ENCODE measurements around the gene PSMG4.

The PSMG4 gene

GRCh38 chr6:3252369-3252768, 6.4 kb upstream of the PSMG4 start:
- DNase-seq, result no peak

- no peak for DNase-seq
Observed at GRCh38 chr6:3252861-3253596, 5.7 kb upstream of the PSMG4 start.

DNA sequence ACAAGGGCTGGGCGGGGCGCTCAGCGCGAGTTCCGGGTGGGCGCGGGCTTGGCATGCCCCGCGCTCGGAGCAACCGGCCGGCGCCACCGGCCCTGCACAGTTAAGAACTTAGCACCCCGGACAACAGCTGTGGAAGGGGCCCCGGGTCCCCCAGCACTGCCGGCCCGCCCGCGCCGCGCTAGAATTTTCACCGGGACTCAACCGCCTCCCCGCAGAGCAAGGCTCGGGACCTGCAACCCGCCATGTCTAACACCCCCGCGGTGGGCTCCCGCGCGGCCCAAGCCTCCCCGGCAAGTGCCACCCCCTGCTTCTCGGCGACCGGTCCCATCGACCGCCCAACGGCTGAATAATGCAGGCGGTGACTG, 5.2 kb upstream of the PSMG4 start:
- DNase-seq, result no peak

DNA sequence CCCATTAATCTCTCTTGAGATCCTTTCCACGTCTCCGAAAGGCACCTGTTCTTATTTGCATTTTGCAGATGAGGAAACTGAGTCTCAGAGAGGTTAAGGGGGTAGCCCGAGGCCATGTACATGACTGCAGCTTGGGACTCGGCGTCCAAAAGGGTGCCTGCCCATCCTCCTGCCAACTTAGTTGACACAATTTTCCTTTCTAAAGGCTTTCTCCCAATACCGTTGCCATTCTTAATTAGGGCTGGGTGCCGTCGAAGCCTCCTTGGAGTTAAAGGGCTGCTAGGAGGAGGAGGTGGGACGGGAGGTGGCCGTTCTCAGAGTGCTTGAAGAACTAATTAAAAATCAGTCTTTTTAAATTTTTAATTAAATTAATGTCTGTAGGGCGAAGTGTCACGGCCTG, 546 bp upstream of the PSMG4 start:
- DNase-seq, result no peak

GRCh38 chr6:3259491-3259958, 778 bp downstream of the PSMG4 start:
- no peak for DNase-seq

- DNase-seq, result no peak
Observed at GRCh38 chr6:3260296-3260695, 1.5 kb downstream of the PSMG4 start.

GRCh38 chr6:3260772-3261517, 2.2 kb downstream of the PSMG4 start:
- no peak for DNase-seq

- DNase-seq, result no peak
Observed at GRCh38 chr6:3261518-3261820, 2.7 kb downstream of the PSMG4 start.

- DNase-seq, result no peak
Observed at GRCh38 chr6:3261921-3262320, 3.2 kb downstream of the PSMG4 start.

- no peak for DNase-seq
Observed at GRCh38 chr6:3263096-3263495, 4.3 kb downstream of the PSMG4 start.

DNA sequence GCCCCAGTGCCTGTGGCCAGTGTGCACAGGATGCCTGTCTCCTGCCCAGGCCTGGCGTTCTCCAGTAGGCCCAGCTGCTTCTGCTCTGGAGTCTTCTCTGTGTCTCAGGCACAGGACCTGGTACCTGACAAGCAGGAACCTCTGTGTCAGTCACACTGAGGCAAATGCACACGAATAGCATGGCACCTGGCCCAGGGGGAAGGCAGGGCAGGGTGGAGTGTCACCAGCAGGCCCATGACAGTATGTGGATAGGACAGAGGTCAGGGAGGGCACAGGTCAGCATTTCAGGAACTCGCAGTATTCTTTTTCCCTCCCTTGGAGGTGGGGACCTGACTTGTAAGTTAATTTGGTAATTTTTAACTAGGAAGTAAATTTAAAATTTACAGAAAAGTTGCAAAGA, 5.6 kb downstream of the PSMG4 start:
- no peak for DNase-seq

DNA sequence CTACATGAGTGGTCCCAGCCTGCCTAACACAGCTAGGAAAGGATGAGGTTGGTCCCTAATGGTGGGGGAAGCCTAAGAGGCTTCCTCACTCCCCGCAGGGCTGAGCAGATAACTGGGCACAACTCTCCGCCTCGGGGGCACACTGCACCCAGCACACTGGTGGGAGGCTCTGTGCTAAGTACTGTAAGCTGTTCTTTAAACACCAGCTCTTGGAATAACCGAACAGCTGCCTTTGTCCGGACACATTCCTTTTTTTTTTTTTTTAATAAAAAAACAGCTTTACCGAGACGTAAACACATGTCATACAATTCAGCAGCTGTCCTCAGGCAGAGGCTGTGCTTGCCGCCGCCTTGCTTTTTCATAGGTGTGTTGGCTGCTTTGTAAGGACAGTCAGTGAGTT, 6.9 kb downstream of the PSMG4 start:
- no peak for DNase-seq

DNA sequence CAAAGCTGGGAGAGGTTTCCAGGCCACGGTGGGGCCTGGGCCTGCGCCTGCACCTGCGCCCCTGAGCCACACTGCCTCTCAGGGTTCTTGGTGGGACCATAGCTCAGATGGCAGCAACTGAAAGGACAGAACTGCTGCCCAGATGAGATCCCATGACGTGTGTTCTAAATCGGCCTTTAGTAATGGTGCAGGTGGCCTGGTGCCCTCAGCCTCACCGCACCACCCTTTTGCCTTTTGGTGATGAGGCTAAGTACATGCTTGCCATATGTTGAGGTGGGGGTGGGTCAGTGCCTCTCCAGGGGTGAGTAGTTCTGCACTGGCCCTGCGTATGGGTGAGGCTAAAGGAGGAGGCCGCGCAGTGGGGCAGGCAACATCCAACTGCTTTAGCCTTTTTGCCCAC, 7.4 kb downstream of the PSMG4 start:
- no peak for DNase-seq

GRCh38 chr6:3267162-3267561, 8.4 kb downstream of the PSMG4 start:
- no peak for DNase-seq

- no peak for DNase-seq
Observed at GRCh38 chr6:3268680-3269079, 9.9 kb downstream of the PSMG4 start.

DNA sequence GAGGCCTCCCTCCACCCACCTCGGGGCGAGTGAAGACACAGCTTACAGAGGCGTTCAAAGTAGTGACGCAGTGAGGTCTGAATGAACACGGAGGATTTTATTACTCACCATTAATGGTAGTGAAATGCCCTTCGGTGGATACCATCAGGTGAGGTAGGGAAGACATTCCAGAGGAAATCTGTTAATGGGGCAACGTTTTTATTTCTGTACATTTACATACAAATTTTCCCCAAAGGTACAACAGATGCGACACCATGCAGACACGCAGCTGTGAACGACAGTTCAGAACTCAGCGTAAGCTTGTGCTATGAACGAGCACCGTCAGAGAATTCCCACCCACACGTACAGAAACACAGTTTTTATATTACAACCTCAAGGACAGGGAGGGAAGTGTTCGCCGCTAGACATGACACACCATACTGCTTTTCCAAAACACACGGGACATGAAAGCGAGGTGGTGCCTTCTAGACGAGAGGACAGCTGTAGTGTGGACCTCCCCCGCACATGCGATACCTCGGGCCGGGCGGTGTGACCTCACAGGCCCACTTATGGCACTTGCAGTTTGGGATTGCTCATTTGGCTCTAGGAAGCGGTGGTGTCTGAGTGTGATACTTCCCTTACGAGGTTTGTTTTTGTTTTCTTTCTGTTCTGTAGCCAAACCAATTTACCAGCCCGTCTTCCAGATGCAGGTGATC, 10.7 kb downstream of the PSMG4 start:
- DNase-seq, result no peak

- no peak for DNase-seq
Observed at GRCh38 chr6:3270258-3270657, 11.5 kb downstream of the PSMG4 start.

DNA sequence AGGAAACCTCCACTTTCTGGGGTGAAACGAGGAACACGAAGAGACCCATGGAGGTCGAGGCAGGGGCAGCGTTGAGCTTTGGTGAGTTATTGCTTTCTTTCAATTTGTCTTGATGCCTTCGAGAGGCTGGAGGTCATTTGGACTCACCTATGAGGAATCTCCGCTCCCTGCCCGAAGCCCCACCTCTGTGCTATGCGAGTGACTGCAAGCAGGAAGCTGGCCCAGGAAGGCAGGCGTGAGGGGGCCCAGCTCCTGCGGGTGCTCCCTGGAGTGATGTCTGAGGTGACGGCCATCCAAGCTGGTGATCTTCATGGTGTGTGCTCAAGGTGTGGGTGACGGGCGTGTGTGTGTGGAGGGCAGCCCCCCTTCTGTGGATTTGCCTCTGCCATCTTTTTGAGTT, 13.0 kb downstream of the PSMG4 start:
- DNase-seq, result no peak

- no peak for DNase-seq
Observed at GRCh38 chr6:3272911-3273547, 14.3 kb downstream of the PSMG4 start.

GRCh38 chr6:3273707-3274521, 15.2 kb downstream of the PSMG4 start:
- no peak for DNase-seq

DNA sequence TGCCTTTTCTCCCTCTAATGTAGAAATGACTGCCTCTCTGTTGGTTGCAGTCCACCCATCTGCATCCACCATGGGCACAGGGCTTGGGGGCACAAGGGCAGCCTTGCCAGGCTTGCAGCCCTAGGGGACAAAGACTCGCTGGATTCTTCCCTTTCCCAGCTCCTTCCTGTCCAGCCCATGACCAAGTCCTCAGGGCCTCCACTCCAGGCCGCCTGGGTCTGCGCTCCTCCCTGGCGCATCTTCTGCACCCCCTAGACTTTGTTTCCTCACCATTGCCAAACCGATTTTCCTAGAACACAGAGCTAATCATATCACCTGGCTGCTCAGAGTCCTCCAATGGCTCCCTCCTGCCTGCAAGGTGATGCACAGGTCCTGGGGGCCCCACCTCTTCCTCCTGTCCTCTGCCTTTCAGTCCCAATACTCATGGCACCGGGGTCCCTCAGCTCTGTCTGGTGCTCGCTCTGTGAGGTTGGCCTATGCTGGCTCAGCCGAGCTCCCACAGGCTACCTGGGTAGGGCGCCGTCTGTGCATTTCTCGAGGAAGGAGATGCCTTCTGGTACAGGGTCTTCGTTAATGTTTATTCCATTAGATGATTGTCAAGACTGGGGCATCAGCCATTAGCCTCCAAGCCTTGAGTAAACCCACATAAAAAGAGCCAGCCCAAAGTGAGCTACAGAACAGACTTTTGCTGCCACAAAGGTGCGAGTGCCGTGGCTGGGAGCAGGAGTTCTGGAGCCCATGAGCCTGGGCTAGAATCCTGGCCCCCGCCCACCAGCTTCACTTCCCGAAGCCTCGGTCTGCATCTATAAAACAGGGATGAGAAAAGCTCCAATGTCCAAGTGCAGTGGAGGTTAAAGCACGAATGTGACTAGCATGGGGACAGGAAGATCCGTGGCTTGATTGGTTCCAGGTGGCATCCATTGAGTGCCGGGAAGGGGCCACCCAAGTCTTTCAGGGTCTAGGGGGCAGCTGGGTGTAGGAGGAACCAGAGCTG, 17.7 kb downstream of the PSMG4 start:
- DNase-seq, result no peak

DNA sequence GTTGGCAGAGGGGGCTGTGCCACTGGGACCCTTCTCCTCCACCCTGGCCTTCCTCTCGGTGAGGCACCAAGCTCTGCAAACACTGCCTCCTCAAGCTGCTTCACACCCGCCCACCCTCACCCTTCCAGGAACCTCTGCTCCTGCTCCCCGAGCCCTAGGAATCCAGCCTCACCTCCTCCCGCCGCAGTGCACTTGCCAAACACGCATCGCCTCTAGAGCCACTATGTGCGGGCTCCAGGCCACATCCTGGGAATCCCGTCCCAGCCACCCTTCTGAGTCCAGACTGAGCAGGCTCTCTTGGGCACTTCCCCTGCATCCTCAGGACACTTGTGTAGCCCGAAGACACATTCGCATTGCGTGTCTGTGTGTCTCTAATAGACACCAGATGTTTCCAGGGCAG, 18.5 kb downstream of the PSMG4 start:
- DNase-seq, result no peak
